ENCODE measurements around the gene P3H1. TPM values are rescaled to one million over a fixed set of nuclear protein-coding genes. Genes with fewer than 3 reads are reported as not detected.

The P3H1 gene
- polyA plus RNA-seq, 3 donors = 16.8 to 56.9 (median 16.9) TPM

DNA sequence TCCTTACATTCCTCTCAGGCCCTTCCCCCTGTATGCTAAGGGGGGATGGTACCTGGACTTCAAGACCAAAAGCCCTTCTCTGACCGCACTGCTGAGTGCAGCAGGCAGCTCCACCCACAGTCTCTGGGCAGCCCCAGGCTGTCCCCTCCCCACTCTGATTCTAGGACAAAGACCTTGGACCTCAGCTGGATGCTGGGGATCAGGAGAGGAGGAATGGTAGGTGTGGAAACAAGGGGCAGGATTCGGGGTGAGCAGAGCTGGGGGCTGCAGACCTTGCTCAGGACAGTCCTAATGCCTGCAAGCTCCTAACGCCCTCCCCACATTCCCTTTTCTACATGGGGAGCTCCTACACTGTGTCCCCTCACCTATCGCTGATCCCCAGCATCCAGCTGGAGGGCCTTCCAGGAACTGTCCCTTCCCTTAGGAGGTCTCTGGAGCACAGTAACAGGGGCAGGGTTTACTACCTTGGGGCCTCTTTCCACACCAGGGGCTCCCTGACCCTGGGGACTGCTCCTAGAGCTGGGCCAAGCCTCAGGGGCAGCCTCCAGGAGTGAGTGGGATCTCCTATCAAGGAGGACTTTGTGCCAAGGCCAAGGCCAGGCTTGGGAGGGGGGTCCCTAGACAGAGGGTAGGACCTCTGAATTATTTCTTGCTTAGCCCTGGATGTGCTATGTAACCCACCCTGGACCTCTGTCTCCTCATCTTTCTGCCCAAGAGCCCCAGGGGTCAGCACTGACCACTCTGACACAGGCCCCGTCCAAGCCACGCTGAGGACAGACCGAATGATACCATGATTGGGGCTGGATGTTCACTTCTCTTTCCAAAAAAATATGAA lies 32.4 kb downstream of the P3H1 start:
- Histone ChIP-seq H3K36me3 (replicated peaks in 1 of 2; ENCODE audit: control insufficient read depth in 1 of 2, insufficient read depth in 2 of 2, low read length in 2 of 2) (no peaks in the 10 kb centered on the region), H3K9me3 (replicated peaks in 1 of 2; ENCODE audit: control insufficient read depth in 1 of 2, insufficient read depth in 1 of 2, low read length in 2 of 2) (no peaks in the 10 kb centered on the region), H3K27me3 (ENCODE audit: control insufficient read depth in 2 of 2, insufficient read depth in 2 of 2, low read length in 2 of 2) (no peaks in the 10 kb centered on the region), H3K27ac (ENCODE audit: low read depth in 1 of 2, low read length in 2 of 2) (no peak overlapping the region), H2AFZ (ENCODE audit: insufficient read depth, low read depth, low read length, poor library complexity, severe bottlenecking) (no peak overlapping the region), H3K4me3 (replicated peaks in 1 of 3; ENCODE audit: low read depth in 2 of 3, low read length in 3 of 3) (no peak overlapping the region), H4K20me1 (ENCODE audit: insufficient read depth, low read length) (no peaks in the 10 kb centered on the region), H3K79me2 (ENCODE audit: insufficient read depth, low read length) (no peaks in the 10 kb centered on the region), H3K4me1 (ENCODE audit: control insufficient read depth in 1 of 2, insufficient read depth in 2 of 2, low read length in 2 of 2) (peaks cover 26 to 30% of the 10 kb centered on the region in 2 donors), H3K9ac (ENCODE audit: insufficient read depth, low read length, poor library complexity, severe bottlenecking) (no peak overlapping the region), H3K4me2 (replicated peaks; ENCODE audit: extremely low read depth, low read length, poor library complexity, severe bottlenecking) (no peak overlapping the region)
- H3K27me3 Mint-ChIP-seq (ENCODE audit: low read depth in 3 of 3) = peaks cover 0 to 2% (median 1%) of the 10 kb centered on the region in 3 donors
- no peak overlapping the region for H3K27ac Mint-ChIP-seq
- peaks cover 0 to 5% of the 10 kb centered on the region in 2 donors for H3K36me3 Mint-ChIP-seq
- H3K4me1 Mint-ChIP-seq = peaks cover 26% of the 10 kb centered on the region
- no peak overlapping the region for H3K4me3 Mint-ChIP-seq
- peaks cover 0 to 3% (median 0%) of the 10 kb centered on the region in 7 donors for H3K9me3 Mint-ChIP-seq
- DNase-seq = no peak
- TF ChIP-seq, protein P1, sequence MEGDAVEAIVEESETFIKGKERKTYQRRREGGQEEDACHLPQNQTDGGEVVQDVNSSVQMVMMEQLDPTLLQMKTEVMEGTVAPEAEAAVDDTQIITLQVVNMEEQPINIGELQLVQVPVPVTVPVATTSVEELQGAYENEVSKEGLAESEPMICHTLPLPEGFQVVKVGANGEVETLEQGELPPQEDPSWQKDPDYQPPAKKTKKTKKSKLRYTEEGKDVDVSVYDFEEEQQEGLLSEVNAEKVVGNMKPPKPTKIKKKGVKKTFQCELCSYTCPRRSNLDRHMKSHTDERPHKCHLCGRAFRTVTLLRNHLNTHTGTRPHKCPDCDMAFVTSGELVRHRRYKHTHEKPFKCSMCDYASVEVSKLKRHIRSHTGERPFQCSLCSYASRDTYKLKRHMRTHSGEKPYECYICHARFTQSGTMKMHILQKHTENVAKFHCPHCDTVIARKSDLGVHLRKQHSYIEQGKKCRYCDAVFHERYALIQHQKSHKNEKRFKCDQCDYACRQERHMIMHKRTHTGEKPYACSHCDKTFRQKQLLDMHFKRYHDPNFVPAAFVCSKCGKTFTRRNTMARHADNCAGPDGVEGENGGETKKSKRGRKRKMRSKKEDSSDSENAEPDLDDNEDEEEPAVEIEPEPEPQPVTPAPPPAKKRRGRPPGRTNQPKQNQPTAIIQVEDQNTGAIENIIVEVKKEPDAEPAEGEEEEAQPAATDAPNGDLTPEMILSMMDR (IDR thresholded peaks at IDR 0.05) = no peak
- WGBS (ENCODE audit: insufficient coverage) = 100% methylated on average over 4 of the region's 7 CpGs
- intact Hi-C loops (cut with micrococcal nuclease) = no loop called here

DNA sequence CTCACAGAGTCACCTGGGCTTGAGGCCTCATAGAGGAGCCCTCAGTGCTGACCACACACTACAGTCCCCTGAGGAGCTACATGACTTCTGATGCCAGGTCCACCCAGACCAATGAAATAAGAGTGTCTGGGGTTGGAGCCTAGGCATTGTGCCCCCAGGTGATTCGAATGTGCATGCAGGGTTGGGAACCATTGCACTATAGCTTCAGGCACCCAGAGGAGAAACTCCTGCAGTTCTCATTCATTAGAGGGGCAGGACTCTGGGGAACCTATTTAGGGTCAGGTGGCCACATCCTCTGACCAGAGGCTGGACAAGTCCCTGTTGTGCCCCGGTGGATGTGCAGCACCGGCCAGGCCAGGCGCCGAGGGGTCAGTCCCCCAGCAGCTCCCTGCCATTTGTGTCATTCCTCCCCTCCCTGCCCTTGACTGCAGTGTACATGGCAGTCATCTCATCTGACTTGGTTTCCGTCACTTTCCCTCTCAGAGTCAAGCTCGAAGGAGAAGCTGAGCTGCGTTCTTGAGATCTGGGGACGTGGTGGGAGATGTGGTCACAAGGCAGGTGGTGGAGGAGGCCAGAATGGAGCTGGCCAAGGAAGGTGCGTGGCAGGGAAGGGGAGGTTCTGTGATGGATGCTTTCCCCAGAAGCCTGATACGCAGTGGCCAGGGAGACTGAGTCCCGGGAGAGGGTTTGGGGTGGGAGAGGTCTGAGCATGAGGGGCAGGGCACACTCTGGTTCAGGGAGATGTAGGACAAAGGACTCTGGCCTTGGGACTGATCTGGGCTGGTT lies 33.2 kb downstream of the P3H1 start:
- no peak overlapping the region for H3K4me3 Mint-ChIP-seq
- TF ChIP-seq, protein P1 (IDR thresholded peaks at IDR 0.05) = no peak
- Histone ChIP-seq H3K9ac (ENCODE audit: insufficient read depth, low read length, poor library complexity, severe bottlenecking) (no peak overlapping the region), H3K4me3 (replicated peaks in 1 of 3; ENCODE audit: low read depth in 2 of 3, low read length in 3 of 3) (no peak overlapping the region), H3K36me3 (replicated peaks in 1 of 2; ENCODE audit: control insufficient read depth in 1 of 2, insufficient read depth in 2 of 2, low read length in 2 of 2) (no peaks in the 10 kb centered on the region), H3K9me3 (replicated peaks in 1 of 2; ENCODE audit: control insufficient read depth in 1 of 2, insufficient read depth in 1 of 2, low read length in 2 of 2) (no peaks in the 10 kb centered on the region), H3K27ac (ENCODE audit: low read depth in 1 of 2, low read length in 2 of 2) (no peak overlapping the region), H3K27me3 (ENCODE audit: control insufficient read depth in 2 of 2, insufficient read depth in 2 of 2, low read length in 2 of 2) (no peaks in the 10 kb centered on the region), H3K4me1 (ENCODE audit: control insufficient read depth in 1 of 2, insufficient read depth in 2 of 2, low read length in 2 of 2) (peaks cover 26 to 27% of the 10 kb centered on the region in 2 donors), H2AFZ (ENCODE audit: insufficient read depth, low read depth, low read length, poor library complexity, severe bottlenecking) (no peak overlapping the region), H3K79me2 (ENCODE audit: insufficient read depth, low read length) (no peaks in the 10 kb centered on the region), H3K4me2 (replicated peaks; ENCODE audit: extremely low read depth, low read length, poor library complexity, severe bottlenecking) (no peak overlapping the region), H4K20me1 (ENCODE audit: insufficient read depth, low read length) (no peaks in the 10 kb centered on the region)
- intact Hi-C loops (cut with micrococcal nuclease) = no loop called here
- no peak for DNase-seq
- 90% methylated on average over 9 of the region's 12 CpGs for WGBS (ENCODE audit: insufficient coverage)
- peaks cover 0 to 1% (median 1%) of the 10 kb centered on the region in 3 donors for H3K27me3 Mint-ChIP-seq (ENCODE audit: low read depth in 3 of 3)
- peaks cover 0 to 5% of the 10 kb centered on the region in 2 donors for H3K36me3 Mint-ChIP-seq
- no peak overlapping the region for H3K27ac Mint-ChIP-seq
- H3K9me3 Mint-ChIP-seq = peaks cover 0 to 3% (median 0%) of the 10 kb centered on the region in 7 donors
- H3K4me1 Mint-ChIP-seq = peaks cover 24% of the 10 kb centered on the region

All from CD14-positive monocyte (primary cell).